MM.1S (cell line): ENCODE data around the gene ITM2C.

Source experiments
- CTCF ChIP-seq: fragments of 300-600 bp; sonication (generic); IDR thresholded peaks from 2 replicates; pipeline ENCODE4 v1.5.1; 2016; ENCODE audit warnings: antibody characterized with exemption, low read length, mixed read lengths
- EZH2 ChIP-seq: fragments of 300-600 bp; sonication (generic); optimal IDR thresholded peaks from 2 replicates; pipeline ENCODE3; 2017; ENCODE audit warnings: low read depth, mild to moderate bottlenecking, antibody characterized with exemption, low read length, mixed read lengths

- TF ChIP-seq CTCF (no peak), EZH2 (no peak)
Observed at GRCh38 chr2:230874456-230874855, 9.7 kb downstream of the ITM2C start.
